IMR-90 (cell line): ENCODE data around the gene ABCA9.

ENCODE experiments used
- CTCF ChIP-seq: conservative IDR thresholded peaks from 2 replicates; pipeline ENCODE4 v1.5.1; 2012; ENCODE audit warnings: mild to moderate bottlenecking, low read depth, low read length, improper control_type of control experiment
- MAZ ChIP-seq: IDR thresholded peaks from 2 replicates; pipeline ENCODE4 v1.6.1; 2012; ENCODE audit warnings: low read depth, mild to moderate bottlenecking, low read length, improper control_type of control experiment, moderate library complexity, borderline replicate concordance

- TF ChIP-seq CTCF: no peak
- TF ChIP-seq MAZ: no peak
These were observed 37.9 kb upstream of the ABCA9 start for GRCh38 chr17:69098625-69099024.
